Erythroblast (primary cell): ENCODE measurements around the gene ZNF860.
A peak's percentile ranks its signal among the peaks of the same experiment; 100 is the strongest.
"Not testable (repeated sequence)": the region's sequence is repeated elsewhere in the genome, so short reads cannot be mapped to it uniquely, and the experiment has no call there.

Source experiments
- DNase-seq, 2 experiments: peaks; one replicate each; lab custom pipeline; 2025; lab: John Stamatoyannopoulos, UW
- GATA1 ChIP-seq: IDR thresholded peaks from 2 replicates; pipeline ENCODE4 v1.6.1; 2011; ENCODE audit warnings: low read depth, mild to moderate bottlenecking, control low read depth, low read length, moderate library complexity
- POLR2A ChIP-seq: IDR thresholded peaks from 2 replicates; pipeline ENCODE4 v1.6.1; 2011; ENCODE audit warnings: mild to moderate bottlenecking, low read length

Gene ZNF860

GRCh38 chr3:31996195-31996594, 14.6 kb downstream of the ZNF860 start:
- no peak for DNase-seq
- TF ChIP-seq GATA1 (no peak), POLR2A (no peak)

- no peak for DNase-seq
- no peak for TF ChIP-seq GATA1
These were observed 15.9 kb downstream of the ZNF860 start for GRCh38 chr3:31997500-31997899.

- TF ChIP-seq GATA1 (no peak), POLR2A (no peak)
These were observed 18.4 kb downstream of the ZNF860 start for GRCh38 chr3:31999907-32000439.

DNA sequence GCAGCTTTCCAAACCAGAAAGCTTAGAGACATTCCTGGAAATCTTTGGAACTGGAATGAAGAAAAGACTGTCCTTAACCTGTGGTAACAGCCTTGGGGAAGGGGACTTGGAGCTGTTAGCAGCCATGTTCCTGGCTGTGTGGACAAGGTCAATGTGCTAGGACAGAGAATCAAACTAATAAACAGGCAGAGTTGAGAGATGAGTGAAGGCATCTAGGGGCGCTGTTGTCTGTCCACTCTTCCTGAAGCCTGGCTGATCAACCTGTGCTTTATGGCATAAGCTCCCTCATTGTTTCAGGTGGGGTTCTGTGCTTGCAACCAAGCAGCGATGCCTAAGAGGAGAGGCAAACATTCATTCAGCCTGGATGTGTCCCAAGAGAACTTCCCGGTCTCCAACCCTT, 19.3 kb downstream of the ZNF860 start:
- TF ChIP-seq GATA1 (no peak), POLR2A (no peak)
- DNase-seq: no peak

More at GRCh38 chr3:31999907-32000439, 18.4 kb downstream of the ZNF860 start:
- no peak for DNase-seq

DNA sequence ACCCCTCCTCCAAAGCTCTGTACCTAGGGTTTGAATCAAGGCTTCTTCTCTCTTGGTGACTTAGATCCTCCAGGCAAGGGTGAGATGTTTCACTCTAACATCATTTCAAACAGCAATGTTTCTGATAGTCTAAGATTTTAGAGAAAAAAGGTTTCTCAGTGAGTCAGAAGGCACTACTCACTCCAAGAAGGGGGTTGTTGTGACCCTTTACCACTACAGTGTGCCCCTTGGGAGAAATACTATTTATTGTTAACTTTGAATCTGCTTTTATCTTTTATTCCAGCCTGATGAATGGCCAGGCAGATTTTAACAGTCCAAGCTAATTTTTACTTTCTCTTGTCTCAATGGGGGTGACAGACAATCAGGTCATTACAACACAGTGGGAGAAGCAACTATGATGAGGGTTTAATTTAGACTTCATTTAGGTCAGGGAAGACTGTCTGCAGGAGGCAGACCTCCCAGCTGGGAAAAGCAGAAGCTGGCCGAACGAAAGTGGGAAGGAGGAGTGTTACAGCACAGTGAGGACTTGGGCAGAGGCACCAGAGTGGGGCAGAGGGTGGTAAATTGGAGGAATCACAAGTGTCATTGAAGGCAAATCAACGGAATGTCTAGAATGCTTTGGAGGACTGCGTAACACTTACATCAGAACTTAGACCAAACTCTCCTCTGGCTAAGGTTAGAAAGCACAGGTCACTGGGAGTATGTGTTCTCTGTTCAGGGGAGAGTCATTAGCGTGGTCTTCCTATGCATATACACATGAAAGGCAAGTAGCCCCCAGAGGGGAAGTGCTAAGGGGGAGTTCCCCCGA, 21.2 kb downstream of the ZNF860 start:
- TF ChIP-seq GATA1: no peak
- no peak for DNase-seq

GRCh38 chr3:32003380-32003779, 21.8 kb downstream of the ZNF860 start:
- no peak for DNase-seq
- TF ChIP-seq GATA1: no peak
- no peak for TF ChIP-seq POLR2A

DNA sequence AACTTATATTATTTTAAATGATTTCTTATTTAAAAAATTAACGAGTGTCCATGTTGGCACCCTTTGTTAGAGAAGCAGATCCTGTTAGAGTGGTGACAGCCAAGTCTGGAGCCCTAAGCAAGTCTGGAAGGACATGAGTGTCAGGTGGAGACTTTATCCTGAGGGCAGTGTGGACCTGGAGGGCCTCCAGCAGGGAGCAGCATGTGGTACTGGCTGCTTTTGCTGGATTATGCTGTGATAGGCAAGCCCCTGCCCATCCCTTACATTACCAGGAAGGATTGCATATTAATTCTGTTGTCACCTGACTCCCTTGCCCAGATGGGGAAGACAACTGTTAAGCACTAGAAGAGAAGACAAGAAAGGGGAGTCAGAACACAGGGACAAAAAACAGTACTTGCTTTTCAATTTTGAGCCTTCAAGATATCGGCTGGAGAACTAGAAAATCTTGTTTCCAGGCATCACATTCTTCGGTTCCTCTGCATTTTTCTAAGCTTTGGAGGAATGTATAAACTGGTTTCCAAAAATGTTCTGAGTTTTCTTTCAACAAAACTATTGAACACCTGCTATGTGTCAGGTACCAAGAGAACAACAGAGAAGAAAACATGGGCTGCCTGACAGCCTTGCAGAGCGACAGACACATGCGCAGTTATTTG, 22.7 kb downstream of the ZNF860 start:
- TF ChIP-seq POLR2A (no peak), GATA1 (no peak)
- no peak for DNase-seq

DNA sequence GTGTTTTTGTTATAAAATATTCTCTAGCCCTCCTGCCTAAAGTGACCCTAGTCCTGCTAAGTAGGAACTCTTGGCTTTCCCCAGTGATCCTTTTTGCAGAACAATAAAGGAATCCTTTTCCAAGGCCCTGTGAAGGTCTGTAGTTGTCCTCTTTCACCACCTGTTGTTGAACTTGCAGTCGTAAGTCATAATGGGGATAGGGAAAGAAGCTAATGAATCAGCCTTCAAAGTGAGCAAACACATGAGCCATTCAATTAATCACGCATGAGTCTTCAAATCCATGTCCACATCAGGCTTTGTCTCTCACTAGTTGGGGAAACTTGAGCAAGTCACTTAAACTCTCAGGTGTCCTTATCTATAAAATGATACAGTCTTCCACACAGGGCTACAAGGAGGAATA, 27.6 kb downstream of the ZNF860 start:
- DNase-seq: no peak
- TF ChIP-seq POLR2A (no peak), GATA1 (no peak)

DNA sequence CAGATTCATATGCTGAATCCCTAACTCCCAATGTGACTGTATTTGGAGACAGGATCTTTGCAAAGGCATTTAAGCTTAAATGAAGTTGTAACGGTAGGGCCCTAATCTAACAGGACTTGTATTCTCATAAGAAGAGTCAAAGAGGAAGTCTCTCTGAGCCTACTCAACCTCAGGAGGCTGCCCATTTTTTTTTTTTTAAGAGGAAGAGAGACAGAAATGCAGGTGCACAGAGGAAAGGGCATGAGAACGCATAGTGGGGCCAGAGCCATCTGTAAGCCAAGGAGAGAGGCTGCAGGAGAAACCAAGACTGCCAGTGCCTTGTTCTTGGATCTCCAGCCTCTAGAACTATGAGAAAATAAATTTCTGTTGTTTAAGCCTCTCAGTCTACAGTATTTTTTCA, 28.4 kb downstream of the ZNF860 start:
- DNase-seq: no peak
- TF ChIP-seq POLR2A (no peak), GATA1 (no peak)

DNA sequence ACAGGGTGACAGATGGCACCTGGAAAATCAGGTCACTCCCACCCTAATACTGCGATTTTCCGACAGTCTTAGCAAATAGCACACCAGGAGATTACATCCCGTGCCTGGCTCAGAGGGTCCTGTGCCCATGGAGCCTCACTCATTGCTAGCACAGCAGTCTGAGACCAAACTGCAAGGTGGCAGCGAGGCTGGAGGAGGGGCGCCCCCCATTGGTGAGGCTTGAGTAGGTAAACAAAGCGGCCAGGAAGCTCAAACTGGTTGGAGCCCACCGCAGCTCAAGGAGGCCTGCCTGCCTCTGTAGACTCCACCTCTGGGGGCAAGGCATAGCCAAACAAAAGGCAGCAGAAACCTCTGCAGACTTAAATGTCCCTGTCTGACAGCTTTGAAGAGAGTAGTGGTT, 29.1 kb downstream of the ZNF860 start:
- not testable (repeated sequence) for DNase-seq

DNA sequence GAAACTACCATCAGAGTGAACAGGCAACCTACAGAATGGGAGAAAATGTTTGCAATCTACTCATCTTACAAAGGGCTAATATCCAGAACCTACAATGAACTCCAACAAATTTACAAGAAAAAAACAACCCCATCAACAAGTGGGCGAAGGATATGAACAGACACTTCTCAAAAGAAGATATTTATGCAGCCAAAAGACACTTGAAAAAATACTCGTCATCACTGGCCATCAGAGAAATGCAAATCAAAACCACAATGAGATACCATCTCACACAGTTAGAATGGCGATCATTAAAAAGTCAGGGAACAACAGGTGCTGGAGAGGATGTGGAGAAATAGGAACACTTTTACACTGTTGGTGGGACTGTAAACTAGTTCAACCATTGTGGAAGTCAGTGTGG, 34.1 kb downstream of the ZNF860 start:
- DNase-seq: not testable (repeated sequence)

- TF ChIP-seq GATA1: no peak
- no peak for TF ChIP-seq POLR2A
- DNase-seq: no peak
These were observed 35.7 kb downstream of the ZNF860 start for GRCh38 chr3:32017286-32017685.

- TF ChIP-seq GATA1: no peak
- TF ChIP-seq POLR2A: no peak
- peak; percentile 25 to 43 for DNase-seq
These were observed 37.4 kb downstream of the ZNF860 start for GRCh38 chr3:32018757-32019564.

GRCh38 chr3:32021155-32021554, 39.6 kb downstream of the ZNF860 start:
- no peak for TF ChIP-seq GATA1
- TF ChIP-seq POLR2A: no peak
- DNase-seq: no peak
